ENCODE measurements around the gene FASLG.

DNA sequence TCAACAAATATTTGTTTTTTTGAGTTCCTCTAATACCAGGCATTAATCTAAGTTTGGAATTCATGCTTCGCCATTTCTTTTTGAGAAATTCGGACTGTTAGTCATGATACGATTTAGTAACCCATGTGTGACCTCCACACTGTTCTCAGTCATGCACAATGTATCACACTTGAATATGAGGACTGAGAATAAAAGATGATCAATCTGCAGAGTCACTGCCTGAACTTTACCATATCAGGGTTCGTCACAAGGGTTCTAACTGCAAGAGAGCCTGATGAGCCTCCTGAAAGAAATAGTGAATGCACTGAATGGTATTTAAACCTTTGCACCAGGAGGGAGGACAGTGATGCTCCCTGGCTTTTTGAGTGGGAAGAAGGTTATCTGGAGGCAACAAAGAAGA is 10.9 kb upstream of the FASLG start:
- TF ChIP-seq POLR2A (IDR thresholded peaks at IDR 0.05) = no peak
- TF ChIP-seq, protein P1, sequence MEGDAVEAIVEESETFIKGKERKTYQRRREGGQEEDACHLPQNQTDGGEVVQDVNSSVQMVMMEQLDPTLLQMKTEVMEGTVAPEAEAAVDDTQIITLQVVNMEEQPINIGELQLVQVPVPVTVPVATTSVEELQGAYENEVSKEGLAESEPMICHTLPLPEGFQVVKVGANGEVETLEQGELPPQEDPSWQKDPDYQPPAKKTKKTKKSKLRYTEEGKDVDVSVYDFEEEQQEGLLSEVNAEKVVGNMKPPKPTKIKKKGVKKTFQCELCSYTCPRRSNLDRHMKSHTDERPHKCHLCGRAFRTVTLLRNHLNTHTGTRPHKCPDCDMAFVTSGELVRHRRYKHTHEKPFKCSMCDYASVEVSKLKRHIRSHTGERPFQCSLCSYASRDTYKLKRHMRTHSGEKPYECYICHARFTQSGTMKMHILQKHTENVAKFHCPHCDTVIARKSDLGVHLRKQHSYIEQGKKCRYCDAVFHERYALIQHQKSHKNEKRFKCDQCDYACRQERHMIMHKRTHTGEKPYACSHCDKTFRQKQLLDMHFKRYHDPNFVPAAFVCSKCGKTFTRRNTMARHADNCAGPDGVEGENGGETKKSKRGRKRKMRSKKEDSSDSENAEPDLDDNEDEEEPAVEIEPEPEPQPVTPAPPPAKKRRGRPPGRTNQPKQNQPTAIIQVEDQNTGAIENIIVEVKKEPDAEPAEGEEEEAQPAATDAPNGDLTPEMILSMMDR (IDR thresholded peaks at IDR 0.05) = no peak
